Measurements from ENCODE around the gene M6PR.

GRCh38 chr12:8957561-8957960 lies 8.1 kb upstream of the M6PR start:
- TF ChIP-seq CTCF (optimal IDR thresholded peaks at IDR 0.05 in 1 of 3, IDR thresholded peaks at IDR 0.05 in 1 of 3, conservative IDR thresholded peaks at IDR 0.05 in 1 of 3; ENCODE audit: extremely low read depth in 1 of 3, insufficient read depth in 2 of 3, low read length in 3 of 3) (no peak), EZH2 (IDR thresholded peaks at IDR 0.05; ENCODE audit: low read length) (no peak)
